GM12878 (cell line): Measurements from ENCODE around the gene GRHL1. TPM values are rescaled to one million over a fixed set of nuclear protein-coding genes. Genes with fewer than 3 reads are reported as not detected.

Experiments used
- ATAC-seq: fragments of 200-7000 bp; cut with Tn5 transposase; 3 replicates; pipeline ENCODE4 v1.9.1; 2020; ENCODE audit warnings: mild to moderate bottlenecking, moderate library complexity
- BruUV-seq: library from RNA; stranded (reverse); fragments of 400-500 nt; replicated peaks from 2 replicates; lab custom pipeline; 2021; lab: Mats Ljungman, UMichigan
- CTCF ChIA-PET: fragments of 300-600 bp; sonication (Branson Sonifier 250); formaldehyde crosslinking; extraction: SDS; loops from one replicate; lab custom pipeline; 2021; ENCODE audit warnings: inconsistent platforms; lab: Yijun Ruan, JAX
- POLR2A ChIA-PET: fragments of 350-600 bp; formaldehyde crosslinking; extraction: SDS; loops from one replicate; lab custom pipeline; 2021; ENCODE audit warnings: inconsistent platforms; lab: Charles Lee
- RAD21 ChIA-PET: fragments of 300-600 bp; sonication (Branson Sonifier 250); formaldehyde crosslinking; loops from one replicate; lab custom pipeline; 2023; ENCODE audit warnings: antibody characterized with exemption; ENCODE audit not compliant: unreplicated experiment; lab: Charles Lee
- SMC1A ChIA-PET: fragments of 300-600 bp; sonication (Branson Sonifier 250); formaldehyde crosslinking; loops from one replicate; lab custom pipeline; 2023; ENCODE audit not compliant: unreplicated experiment, uncharacterized antibody; lab: Charles Lee
- DNase-seq: peaks from one replicate; pipeline ENCODE4 v3.0.0-alpha.2; 2011; ENCODE audit warnings: low read depth, low spot score
- FAIRE-seq: peaks from 3 replicates; lab custom pipeline; 2011; peaks lifted over from hg19 to GRCh38; lab: Jason Lieb, UNC
- H2AFZ ChIP-seq: 2 replicates; pipeline ENCODE4 v1.6.0; 2011; ENCODE audit warnings: low read depth, low read length, control low read depth; ENCODE audit not compliant: control insufficient read depth
- H3K27ac ChIP-seq: 2 replicates; pipeline ENCODE4 v1.5.1; 2011; ENCODE audit warnings: control low read depth; ENCODE audit not compliant: control insufficient read depth, insufficient read depth
- H3K27me3 ChIP-seq, 2 experiments: replicated peaks in 1 of 2; 2 replicates each; pipeline versions ENCODE4 v1.6.0 to v1.6.1; 2011; ENCODE audit warnings: low read length in 1 of 2; ENCODE audit not compliant: control insufficient read depth in 2 of 2, insufficient read depth in 2 of 2
- H3K36me3 ChIP-seq, 2 experiments: 2 replicates each; pipeline ENCODE4 v1.5.1; 2011; ENCODE audit warnings: low read length in 1 of 2; ENCODE audit not compliant: control insufficient read depth in 2 of 2, insufficient read depth in 2 of 2
- H3K4me1 ChIP-seq: 2 replicates; pipeline ENCODE4 v1.6.1; 2011; ENCODE audit warnings: mild to moderate bottlenecking, low read length, moderate library complexity, mixed read lengths; ENCODE audit not compliant: control insufficient read depth, insufficient read depth
- H3K4me2 ChIP-seq: 2 replicates; pipeline ENCODE4 v1.6.0; 2011; ENCODE audit warnings: control low read depth; ENCODE audit not compliant: control insufficient read depth, insufficient read depth
- H3K4me3 ChIP-seq: fragments of 200-600 bp; sonication (generic); 2 replicates; pipeline ENCODE4 v1.5.1; 2016
- H3K79me2 ChIP-seq: 2 replicates; pipeline ENCODE4 v1.6.0; 2011; ENCODE audit warnings: low read length; ENCODE audit not compliant: control insufficient read depth, insufficient read depth
- H3K9ac ChIP-seq: 2 replicates; pipeline ENCODE4 v1.8.0; 2011; ENCODE audit warnings: low read length, control low read depth, mixed read lengths; ENCODE audit not compliant: control insufficient read depth, insufficient read depth
- H3K9me3 ChIP-seq: replicated peaks from 3 replicates; pipeline ENCODE4 v1.5.1; 2011; ENCODE audit warnings: mild to moderate bottlenecking, low read length; ENCODE audit not compliant: control insufficient read depth, insufficient read depth
- H4K20me1 ChIP-seq: 2 replicates; pipeline ENCODE4 v1.6.0; 2011; ENCODE audit not compliant: control insufficient read depth, insufficient read depth
- BHLHE40 ChIP-seq, 2 experiments: fragments of 450-650 bp in 1 of 2; IDR thresholded peaks; 2 replicates each; pipeline ENCODE4 v1.6.1; 2011 to 2017; ENCODE audit warnings: low read depth in 2 of 2, borderline replicate concordance in 1 of 2, improper control_type of control experiment in 1 of 2, low read length in 1 of 2, mild to moderate bottlenecking in 1 of 2
- BRCA1 ChIP-seq: IDR thresholded peaks from 2 replicates; pipeline ENCODE4 v1.6.1; 2011; ENCODE audit warnings: low read depth, low read length, improper control_type of control experiment
- EED ChIP-seq: sonication (generic); IDR thresholded peaks from 2 replicates; pipeline ENCODE4 v1.6.1; 2016; ENCODE audit warnings: antibody characterized with exemption, low read depth
- LARP7 ChIP-seq: fragments of 450-650 bp; IDR thresholded peaks from 2 replicates; pipeline ENCODE4 v1.6.1; 2017; ENCODE audit warnings: mild to moderate bottlenecking
- MEF2A ChIP-seq: IDR thresholded peaks from 2 replicates; pipeline ENCODE4 v1.6.1; 2011; ENCODE audit warnings: low read depth, mild to moderate bottlenecking, low read length, moderate library complexity; ENCODE audit not compliant: insufficient read depth
- MEF2B ChIP-seq: fragments of 450-650 bp; IDR thresholded peaks from 2 replicates; pipeline ENCODE4 v1.6.1; 2018; ENCODE audit warnings: mild to moderate bottlenecking, moderate library complexity; ENCODE audit not compliant: partially characterized antibody, poor library complexity, severe bottlenecking
- NFYA ChIP-seq: IDR thresholded peaks from 2 replicates; pipeline ENCODE4 v1.6.1; 2011; ENCODE audit warnings: low read depth, mild to moderate bottlenecking, low read length, improper control_type of control experiment, borderline replicate concordance
- NR2C1 ChIP-seq: fragments of 450-650 bp; IDR thresholded peaks from 2 replicates; pipeline ENCODE4 v1.6.1; 2017; ENCODE audit warnings: antibody characterized with exemption, mild to moderate bottlenecking, moderate library complexity
- NRF1 ChIP-seq: conservative IDR thresholded peaks from 2 replicates; pipeline ENCODE4 v1.6.1; 2011; ENCODE audit warnings: mild to moderate bottlenecking, low read depth, low read length, improper control_type of control experiment
- POLR2AphosphoS5 ChIP-seq: IDR thresholded peaks from 2 replicates; pipeline ENCODE4 v1.6.1; 2011; ENCODE audit warnings: mild to moderate bottlenecking, low read length, inconsistent platforms
- RBBP5 ChIP-seq: fragments of 200-600 bp; sonication (generic); conservative IDR thresholded peaks from 2 replicates; pipeline ENCODE4 v1.6.1; 2016
- STAT1 ChIP-seq: fragments of 450-650 bp; conservative IDR thresholded peaks from 2 replicates; pipeline ENCODE4 v1.6.1; 2014; ENCODE audit warnings: antibody characterized with exemption, mild to moderate bottlenecking
- WGBS: methylation state at CpG from one replicate; pipeline ENCODE4 v1.1.6; 2016; ENCODE audit warnings: low lambda C conversion rate; ENCODE audit not compliant: insufficient replicate concordance, insufficient coverage; ENCODE audit errors: missing lambda C conversion rate; 5-methylcytosine and 5-hydroxymethylcytosine counted together
- in situ Hi-C: fragments of 300-500 bp; cut with MboI; formaldehyde crosslinking; loops from 9 replicates; pipeline ENCODE4 v1.14.3; 2018; ENCODE audit warnings: mixed read lengths
- intact Hi-C: fragments of 100-400 bp; cut with micrococcal nuclease; formaldehyde crosslinking; loops from one replicate; pipeline ENCODE4 v1.14.2; 2022; ENCODE audit not compliant: unreplicated experiment
- polyA plus RNA-seq, 11 experiments: library from polyadenylated mRNA; depleted of rRNA in 4 of 11; unstranded in 6 of 11; stranded (reverse) in 5 of 11; fragments of >200 nt; fragmentation: Nextera tagmentation in 4 of 11; fragmentation: Illumina TruSeq in 1 of 11; extraction: Ambion mirVana in 4 of 11; extraction: Trizol in 1 of 11; gene quantifications; 1 replicate in 1 of 11; 2 replicates in 10 of 11; pipeline versions ENCODE4 v1.2.1 to v1.2.3, GENCODE V29; 2011 to 2016; ENCODE audit warnings: inconsistent platforms in 2 of 11, missing spikeins in 2 of 11, low read depth in 1 of 11
- total RNA-seq, 4 experiments: library from RNA; depleted of rRNA in 3 of 4; stranded (reverse); fragments of >200 nt in 3 of 4; fragmentation: Illumina TruSeq in 1 of 4; extraction: Trizol in 1 of 4; gene quantifications; 2 replicates each; pipeline versions ENCODE4 v1.2.1 to v1.2.3, GENCODE V29; 2013 to 2021
- TF ChIP-seq, protein P1 (sequence below): fragments of 450-650 bp; IDR thresholded peaks from 2 replicates; pipeline ENCODE4 v1.6.1; 2018; ENCODE audit warnings: borderline replicate concordance, mild to moderate bottlenecking; ENCODE audit not compliant: partially characterized antibody
- TF ChIP-seq, protein P2 (sequence below), 3 experiments: IDR thresholded peaks in 2 of 3; conservative IDR thresholded peaks in 1 of 3; 2 replicates each; pipeline ENCODE4 v1.5.1; 2011; ENCODE audit warnings: low read depth in 3 of 3, low read length in 3 of 3, mild to moderate bottlenecking in 3 of 3, control low read depth in 2 of 3, moderate library complexity in 2 of 3, inconsistent platforms in 1 of 3, mixed read lengths in 1 of 3; ENCODE audit not compliant: control insufficient read depth in 2 of 3, insufficient read depth in 1 of 3; ENCODE audit errors: extremely low read depth in 1 of 3

GRHL1 gene
- total and polyA plus RNA-seq, 10 of the 15 experiments (the other 5 are each of a cell fraction or from before 2014, with no cell fraction given), result 0.09 to 0.81 (median 0.28) TPM; not detected in 1

DNA sequence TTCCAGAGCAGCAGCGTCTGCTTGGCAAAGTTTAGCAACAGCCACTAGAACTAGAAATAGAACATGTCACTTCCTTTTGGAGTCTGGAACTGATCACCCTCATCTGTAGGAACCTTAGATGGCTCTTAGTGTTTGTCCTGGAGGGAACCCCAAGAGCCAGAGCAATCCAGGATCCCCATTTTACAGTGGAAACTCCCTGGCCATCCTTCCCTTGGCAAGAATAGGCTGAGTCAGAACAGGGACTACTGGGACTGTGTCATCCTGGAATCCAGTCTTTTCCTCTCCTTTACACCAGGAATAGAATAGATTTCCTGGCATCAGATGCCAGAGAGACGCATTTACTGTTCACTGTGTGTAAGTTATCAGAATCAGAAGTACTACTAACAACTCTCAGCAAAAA lies 33.2 kb upstream of the GRHL1 start (continued):
- TF ChIP-seq NFYA (no peak), BHLHE40 (IDR thresholded peaks at IDR 0.05; ENCODE audit: borderline replicate concordance in 1 of 2, low read depth in 2 of 2, low read length in 1 of 2) (no peak), NRF1 (no peak), LARP7 (no peak), MEF2A (no peak)
- TF ChIP-seq, protein P1, sequence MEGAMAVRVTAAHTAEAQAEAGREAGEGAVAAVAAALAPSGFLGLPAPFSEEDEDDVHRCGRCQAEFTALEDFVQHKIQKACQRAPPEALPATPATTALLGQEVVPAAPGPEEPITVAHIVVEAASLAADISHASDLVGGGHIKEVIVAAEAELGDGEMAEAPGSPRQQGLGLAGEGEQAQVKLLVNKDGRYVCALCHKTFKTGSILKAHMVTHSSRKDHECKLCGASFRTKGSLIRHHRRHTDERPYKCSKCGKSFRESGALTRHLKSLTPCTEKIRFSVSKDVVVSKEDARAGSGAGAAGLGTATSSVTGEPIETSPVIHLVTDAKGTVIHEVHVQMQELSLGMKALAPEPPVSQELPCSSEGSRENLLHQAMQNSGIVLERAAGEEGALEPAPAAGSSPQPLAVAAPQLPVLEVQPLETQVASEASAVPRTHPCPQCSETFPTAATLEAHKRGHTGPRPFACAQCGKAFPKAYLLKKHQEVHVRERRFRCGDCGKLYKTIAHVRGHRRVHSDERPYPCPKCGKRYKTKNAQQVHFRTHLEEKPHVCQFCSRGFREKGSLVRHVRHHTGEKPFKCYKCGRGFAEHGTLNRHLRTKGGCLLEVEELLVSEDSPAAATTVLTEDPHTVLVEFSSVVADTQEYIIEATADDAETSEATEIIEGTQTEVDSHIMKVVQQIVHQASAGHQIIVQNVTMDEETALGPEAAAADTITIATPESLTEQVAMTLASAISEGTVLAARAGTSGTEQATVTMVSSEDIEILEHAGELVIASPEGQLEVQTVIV, result no peak

DNA sequence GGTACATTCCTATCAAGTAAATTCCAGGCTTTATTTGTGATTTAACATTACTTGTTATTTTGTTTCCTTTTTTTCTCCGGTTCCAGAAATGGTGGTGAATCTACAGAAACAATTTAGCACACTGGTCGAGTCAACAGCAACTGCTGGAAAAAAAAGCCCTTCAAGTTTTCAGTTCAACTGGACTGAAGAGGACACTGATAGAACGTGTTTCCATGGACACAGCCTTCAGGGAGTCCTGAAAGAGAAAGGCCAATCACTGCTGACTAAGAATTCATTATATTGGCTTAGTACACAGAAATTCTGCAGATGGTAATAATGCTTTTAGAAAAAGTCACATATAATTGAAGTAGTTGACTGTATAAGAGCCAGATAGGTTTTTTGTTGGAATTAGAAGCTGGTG lies 32.0 kb upstream of the GRHL1 start:
- H4K20me1 ChIP-seq, result no peaks in the 10 kb centered on the region
- TF ChIP-seq BRCA1, result no peak
- no peak for TF ChIP-seq STAT1
- TF ChIP-seq POLR2AphosphoS5, result no peak
- TF ChIP-seq MEF2B, result no peak
- TF ChIP-seq NR2C1, result no peak
- TF ChIP-seq, protein P2, sequence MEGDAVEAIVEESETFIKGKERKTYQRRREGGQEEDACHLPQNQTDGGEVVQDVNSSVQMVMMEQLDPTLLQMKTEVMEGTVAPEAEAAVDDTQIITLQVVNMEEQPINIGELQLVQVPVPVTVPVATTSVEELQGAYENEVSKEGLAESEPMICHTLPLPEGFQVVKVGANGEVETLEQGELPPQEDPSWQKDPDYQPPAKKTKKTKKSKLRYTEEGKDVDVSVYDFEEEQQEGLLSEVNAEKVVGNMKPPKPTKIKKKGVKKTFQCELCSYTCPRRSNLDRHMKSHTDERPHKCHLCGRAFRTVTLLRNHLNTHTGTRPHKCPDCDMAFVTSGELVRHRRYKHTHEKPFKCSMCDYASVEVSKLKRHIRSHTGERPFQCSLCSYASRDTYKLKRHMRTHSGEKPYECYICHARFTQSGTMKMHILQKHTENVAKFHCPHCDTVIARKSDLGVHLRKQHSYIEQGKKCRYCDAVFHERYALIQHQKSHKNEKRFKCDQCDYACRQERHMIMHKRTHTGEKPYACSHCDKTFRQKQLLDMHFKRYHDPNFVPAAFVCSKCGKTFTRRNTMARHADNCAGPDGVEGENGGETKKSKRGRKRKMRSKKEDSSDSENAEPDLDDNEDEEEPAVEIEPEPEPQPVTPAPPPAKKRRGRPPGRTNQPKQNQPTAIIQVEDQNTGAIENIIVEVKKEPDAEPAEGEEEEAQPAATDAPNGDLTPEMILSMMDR (IDR thresholded peaks at IDR 0.05 in 2 of 3, conservative IDR thresholded peaks at IDR 0.05 in 1 of 3; ENCODE audit: control insufficient read depth in 2 of 3, extremely low read depth in 1 of 3, insufficient read depth in 1 of 3, low read depth in 3 of 3, low read length in 3 of 3), result no peak
- TF ChIP-seq MEF2A, result no peak
- TF ChIP-seq EED, result no peak
- TF ChIP-seq RBBP5, result no peak
- ChIA-PET RAD21 (no interaction called here), POLR2A (no interaction called here), CTCF (interaction anchor here (0.5 kb wide), 1 partner anchor 152 kb away, joined by 3 read pairs; no protein-coding TSS in a partner anchor), SMC1A (interaction anchor here (1.0 kb wide), 1 partner anchor 9 kb away, joined by 5 read pairs; no protein-coding TSS in a partner anchor)
- no peak overlapping the region for H3K9ac ChIP-seq
- WGBS, result 64% methylated on average over 3 of the region's 3 CpGs
- H3K79me2 ChIP-seq, result no peaks in the 10 kb centered on the region
- H3K27me3 ChIP-seq, result no peaks in the 10 kb centered on the region
- DNase-seq (no peak), ATAC-seq (no peak), FAIRE-seq (no peak)
- no peak overlapping the region for H2AFZ ChIP-seq
- no peaks in the 10 kb centered on the region; a peak in 2 of 4 replicates for H3K36me3 ChIP-seq
- H3K9me3 ChIP-seq, result no peaks in the 10 kb centered on the region
- peaks cover 4% of the 10 kb centered on the region for H3K4me1 ChIP-seq
- intact Hi-C loops (no loop called here), in situ Hi-C loops (no loop called here)
- no peak overlapping the region for H3K4me3 ChIP-seq
- H3K4me2 ChIP-seq, result no peak overlapping the region
- BruUV-seq, result no TSS peak
- H3K27ac ChIP-seq, result no peak overlapping the region
